DOHH2 (cell line): ENCODE data around the gene GFRA1.

ENCODE experiments used
- H3F3A ChIP-seq: fragments of 200-600 bp; sonication (generic), shearing (Covaris generic); 2 replicates; pipeline ENCODE4 v1.6.0; 2016; ENCODE audit warnings: antibody characterized with exemption, mild to moderate bottlenecking; ENCODE audit not compliant: control insufficient read depth, insufficient read depth
- H3K27ac ChIP-seq: fragments of 200-600 bp; sonication (generic); 2 replicates; pipeline ENCODE4 v1.5.1; 2014; ENCODE audit warnings: low read depth, mild to moderate bottlenecking, low read length, moderate library complexity
- H3K27me3 ChIP-seq: fragments of 200-600 bp; sonication (generic); 2 replicates; pipeline ENCODE4 v1.6.1; 2014; ENCODE audit warnings: mild to moderate bottlenecking, low read length, mixed read lengths; ENCODE audit not compliant: control insufficient read depth
- H3K36me3 ChIP-seq: fragments of 200-600 bp; sonication (generic); 2 replicates; pipeline ENCODE4 v1.6.1; 2014; ENCODE audit warnings: mild to moderate bottlenecking, low read length, moderate library complexity, mixed read lengths; ENCODE audit not compliant: control insufficient read depth
- H3K4me1 ChIP-seq: fragments of 200-600 bp; sonication (generic); 2 replicates; pipeline ENCODE4 v1.6.1; 2014; ENCODE audit warnings: mild to moderate bottlenecking, low read length, mixed read lengths; ENCODE audit not compliant: control insufficient read depth
- H3K4me2 ChIP-seq: fragments of 200-600 bp; sonication (generic); 2 replicates; pipeline ENCODE4 v1.6.0; 2014; ENCODE audit warnings: mild to moderate bottlenecking, low read length, moderate library complexity
- H3K4me3 ChIP-seq: fragments of 200-600 bp; sonication (generic); 2 replicates; pipeline ENCODE4 v1.5.1; 2014; ENCODE audit warnings: mild to moderate bottlenecking, low read length, mixed read lengths
- H3K79me2 ChIP-seq: fragments of 200-600 bp; sonication (generic); 2 replicates; pipeline ENCODE4 v1.6.1; 2014; ENCODE audit warnings: mild to moderate bottlenecking, low read length, mixed read lengths; ENCODE audit not compliant: control insufficient read depth
- H3K9me2 ChIP-seq: fragments of 200-600 bp; sonication (generic); replicated peaks from 2 replicates; pipeline ENCODE4 v1.6.1; 2014; ENCODE audit warnings: mild to moderate bottlenecking, low read length, mixed read lengths; ENCODE audit not compliant: control insufficient read depth
- H3K9me3 ChIP-seq: fragments of 200-600 bp; sonication (generic); 2 replicates; pipeline ENCODE4 v1.6.1; 2014; ENCODE audit warnings: antibody characterized with exemption, low read length, mixed read lengths; ENCODE audit not compliant: control insufficient read depth, insufficient read depth
- H4K20me1 ChIP-seq: fragments of 200-600 bp; sonication (generic); 2 replicates; pipeline ENCODE4 v1.6.0; 2014; ENCODE audit warnings: low read depth, mild to moderate bottlenecking, antibody characterized with exemption, low read length, moderate library complexity; ENCODE audit not compliant: control insufficient read depth, insufficient read depth
- CTCF ChIP-seq: fragments of 200-600 bp; sonication (generic); IDR thresholded peaks from one replicate; pipeline ENCODE4 v1.5.1; 2014; ENCODE audit warnings: antibody characterized with exemption, mild to moderate bottlenecking, low read depth, low read length; ENCODE audit not compliant: poor library complexity, severe bottlenecking
- EZH2phosphoT487 ChIP-seq: fragments of 200-600 bp; sonication (generic); IDR thresholded peaks from 2 replicates; pipeline ENCODE4 v1.6.1; 2017; ENCODE audit warnings: borderline replicate concordance, mild to moderate bottlenecking, antibody characterized with exemption, low read length, moderate library complexity, mixed read lengths

The GFRA1 gene

GRCh38 chr10:116263870-116264655 lies 8.9 kb downstream of the GFRA1 start:
- H3K9me3 ChIP-seq, result no peaks in the 10 kb centered on the region
- no peaks in the 10 kb centered on the region for H3K27me3 ChIP-seq
- H3F3A ChIP-seq, result no peaks in the 10 kb centered on the region
- H3K36me3 ChIP-seq, result no peaks in the 10 kb centered on the region
- H3K4me1 ChIP-seq, result no peaks in the 10 kb centered on the region
- no peak overlapping the region for H3K27ac ChIP-seq
- H4K20me1 ChIP-seq, result no peaks in the 10 kb centered on the region
- H3K4me3 ChIP-seq, result no peak overlapping the region
- H3K4me2 ChIP-seq, result no peak overlapping the region
- H3K79me2 ChIP-seq, result no peaks in the 10 kb centered on the region
- H3K9me2 ChIP-seq, result no peaks in the 10 kb centered on the region
- TF ChIP-seq EZH2phosphoT487 (no peak), CTCF (no peak)

- H3K4me3 ChIP-seq, result no peak overlapping the region
- TF ChIP-seq EZH2phosphoT487, result no peak
- no peaks in the 10 kb centered on the region for H4K20me1 ChIP-seq
- no peaks in the 10 kb centered on the region for H3K9me2 ChIP-seq
- no peaks in the 10 kb centered on the region for H3K4me1 ChIP-seq
- no peak overlapping the region for H3K4me2 ChIP-seq
- no peaks in the 10 kb centered on the region for H3K36me3 ChIP-seq
- no peaks in the 10 kb centered on the region for H3K79me2 ChIP-seq
- H3K9me3 ChIP-seq, result no peaks in the 10 kb centered on the region
- no peaks in the 10 kb centered on the region for H3K27me3 ChIP-seq
- H3K27ac ChIP-seq, result no peak overlapping the region
- no peaks in the 10 kb centered on the region for H3F3A ChIP-seq
These were observed 10.3 kb downstream of the GFRA1 start for GRCh38 chr10:116262678-116263077.

GRCh38 chr10:116260599-116260998 lies 12.4 kb downstream of the GFRA1 start:
- Histone ChIP-seq H3K36me3 (no peaks in the 10 kb centered on the region), H3K4me3 (no peak overlapping the region), H4K20me1 (no peaks in the 10 kb centered on the region), H3K4me1 (no peaks in the 10 kb centered on the region), H3K27me3 (no peaks in the 10 kb centered on the region), H3K79me2 (no peaks in the 10 kb centered on the region), H3K9me3 (no peaks in the 10 kb centered on the region), H3F3A (no peaks in the 10 kb centered on the region), H3K9me2 (no peaks in the 10 kb centered on the region), H3K27ac (no peak overlapping the region), H3K4me2 (no peak overlapping the region)
- no peak for TF ChIP-seq CTCF
- no peak for TF ChIP-seq EZH2phosphoT487

- H3F3A ChIP-seq, result no peaks in the 10 kb centered on the region
- no peaks in the 10 kb centered on the region for H3K4me1 ChIP-seq
- TF ChIP-seq EZH2phosphoT487 (no peak), CTCF (no peak)
- no peaks in the 10 kb centered on the region for H3K9me2 ChIP-seq
- H3K79me2 ChIP-seq, result no peaks in the 10 kb centered on the region
- H3K27me3 ChIP-seq, result no peaks in the 10 kb centered on the region
- H3K36me3 ChIP-seq, result no peaks in the 10 kb centered on the region
- no peak overlapping the region for H3K4me2 ChIP-seq
- H3K4me3 ChIP-seq, result no peak overlapping the region
- H4K20me1 ChIP-seq, result no peaks in the 10 kb centered on the region
- H3K27ac ChIP-seq, result no peak overlapping the region
- H3K9me3 ChIP-seq, result no peaks in the 10 kb centered on the region
These were observed 13.4 kb downstream of the GFRA1 start for GRCh38 chr10:116259638-116260037.
